HepG2 (cell line): ENCODE measurements around the gene PDE9A. TPM values are rescaled to one million over a fixed set of nuclear protein-coding genes. Genes with fewer than 3 reads are reported as not detected.

Source experiments
- ELF1 ChIP-seq: sonication (generic); formaldehyde crosslinking; IDR thresholded peaks from 2 replicates; pipeline ENCODE4 v1.4.0; 2020; ENCODE audit warnings: missing genetic modification reagents
- POLR2AphosphoS5 ChIP-seq: IDR thresholded peaks from 2 replicates; pipeline ENCODE4 v1.6.1; 2012; ENCODE audit warnings: low read depth, low read length
- RBAK ChIP-seq: sonication (generic); formaldehyde crosslinking; IDR thresholded peaks from 2 replicates; pipeline ENCODE4 v1.5.1; 2020; ENCODE audit warnings: mild to moderate bottlenecking, missing genetic modification reagents
- SOX13 ChIP-seq, 3 experiments: fragments of 450-650 bp in 1 of 3; sonication (generic) in 1 of 3; formaldehyde crosslinking in 1 of 3; IDR thresholded peaks in 2 of 3; conservative IDR thresholded peaks in 1 of 3; 2 replicates each; pipeline versions ENCODE4 v1.5.0 to v1.6.1; 2016 to 2020; ENCODE audit warnings: antibody characterized with exemption in 1 of 3, mild to moderate bottlenecking in 1 of 3, missing compliant biosample characterization in 1 of 3, missing genetic modification reagents in 1 of 3, moderate library complexity in 1 of 3
- SPEN ChIP-seq: sonication (generic); formaldehyde crosslinking; IDR thresholded peaks from 2 replicates; pipeline ENCODE4 v1.5.1; 2020; ENCODE audit warnings: low read depth, mild to moderate bottlenecking, missing genetic modification reagents
- ZNF292 ChIP-seq: sonication (generic); formaldehyde crosslinking; IDR thresholded peaks from 2 replicates; pipeline ENCODE4 v1.8.1; 2022; ENCODE audit warnings: mild to moderate bottlenecking, low read depth, missing genetic modification reagents, borderline replicate concordance
- ZNF549 ChIP-seq: sonication (generic); formaldehyde crosslinking; IDR thresholded peaks from 2 replicates; pipeline ENCODE4 v1.5.0; 2020; ENCODE audit warnings: missing genetic modification reagents
- ZNF788 ChIP-seq: sonication (generic); formaldehyde crosslinking; IDR thresholded peaks from 2 replicates; pipeline ENCODE4 v1.5.0; 2020; ENCODE audit warnings: mild to moderate bottlenecking, missing genetic modification reagents, borderline replicate concordance
- polyA plus RNA-seq, 8 experiments: library from polyadenylated mRNA; depleted of rRNA in 3 of 8; stranded (reverse) in 7 of 8; unstranded in 1 of 8; fragments of >200 nt; fragmentation: Illumina TruSeq in 4 of 8; extraction: Trizol in 4 of 8; gene quantifications; 2 replicates each; pipeline versions ENCODE4 v1.2.1 to v1.2.3, GENCODE V29; 2011 to 2016; ENCODE audit warnings: low read depth in 4 of 8, missing spikeins in 1 of 8, mixed read lengths in 1 of 8; ENCODE audit not compliant: insufficient read depth in 1 of 8
- total RNA-seq, 5 experiments: library from RNA; depleted of rRNA; stranded (reverse); fragments of >200 nt; fragmentation: Illumina TruSeq; extraction: Trizol; gene quantifications; 2 replicates each; pipeline ENCODE4 v1.2.3, GENCODE V29; 2016; ENCODE audit warnings: low read depth in 1 of 5
- TF ChIP-seq, protein P1 (sequence below): sonication (generic); formaldehyde crosslinking; IDR thresholded peaks from 2 replicates; pipeline ENCODE4 v1.4.0; 2020; ENCODE audit warnings: missing genetic modification reagents; ENCODE audit errors: not compliant biosample characterization
- TF ChIP-seq, protein P2 (sequence below): sonication (generic); formaldehyde crosslinking; IDR thresholded peaks from 2 replicates; pipeline ENCODE4 v1.4.0; 2020; ENCODE audit warnings: missing genetic modification reagents
- TF ChIP-seq, protein P3 (sequence below): sonication (generic); formaldehyde crosslinking; IDR thresholded peaks from 2 replicates; pipeline ENCODE4 v1.5.0; 2020; ENCODE audit warnings: missing genetic modification reagents
- TF ChIP-seq, protein P4 (sequence below), 2 experiments: sonication (generic) in 1 of 2; formaldehyde crosslinking in 1 of 2; IDR thresholded peaks; 2 replicates each; pipeline versions ENCODE4 v1.4.0 to v1.6.1; 2018 to 2020; ENCODE audit warnings: missing genetic modification reagents in 2 of 2, borderline replicate concordance in 1 of 2, low read depth in 1 of 2, mild to moderate bottlenecking in 1 of 2, missing biosample characterization in 1 of 2
- TF ChIP-seq, protein P5 (sequence below): sonication (generic); formaldehyde crosslinking; IDR thresholded peaks from 2 replicates; pipeline ENCODE4 v1.8.1; 2022; ENCODE audit warnings: low read depth, mild to moderate bottlenecking, missing genetic modification reagents
- TF ChIP-seq, protein P6 (sequence below): sonication (generic); formaldehyde crosslinking; IDR thresholded peaks from 2 replicates; pipeline ENCODE4 v1.8.1; 2023; ENCODE audit warnings: mild to moderate bottlenecking, moderate library complexity, missing genetic modification reagents

PDE9A gene
- total and polyA plus RNA-seq, 2 of the 13 experiments (the other 11 are each of a cell fraction or from before 2014, with no cell fraction given): 4.6 to 19.7 TPM

DNA sequence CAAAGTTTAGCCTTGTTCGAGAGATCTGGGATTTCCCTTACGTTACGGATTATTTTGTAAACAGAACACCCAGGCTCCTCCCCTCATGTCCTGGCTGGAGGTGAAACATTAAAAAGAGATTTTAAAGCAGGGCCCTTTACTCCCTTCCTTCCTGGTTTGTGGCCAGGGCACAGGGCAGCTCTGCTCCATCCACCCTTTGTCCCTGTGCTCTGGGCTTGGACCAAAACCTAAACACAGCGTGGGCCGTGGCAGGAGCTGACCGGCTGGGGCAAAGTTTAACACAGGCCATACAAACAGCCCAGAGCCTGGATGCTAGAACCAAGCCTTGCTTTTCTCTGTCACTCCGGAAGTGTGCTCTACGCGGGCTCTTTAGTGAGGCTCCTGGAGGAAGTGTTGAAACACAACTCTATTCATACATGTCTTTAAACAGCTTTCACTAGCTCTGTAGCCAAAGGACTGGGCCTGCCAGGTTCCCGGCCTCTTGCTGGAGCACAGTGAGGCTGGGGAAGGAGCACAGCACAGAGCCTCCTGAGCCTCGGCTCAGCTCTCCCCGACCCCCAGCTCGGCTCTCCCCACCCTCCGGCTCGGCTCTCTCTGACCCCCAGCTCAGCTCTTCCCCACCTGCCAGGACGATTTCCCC lies 84.7 kb downstream of the PDE9A start (continued):
- TF ChIP-seq SPEN (CRISPR knock-in tag): peak; percentile 44; the same call in 1 of the 2 replicates
- TF ChIP-seq, protein P1, sequence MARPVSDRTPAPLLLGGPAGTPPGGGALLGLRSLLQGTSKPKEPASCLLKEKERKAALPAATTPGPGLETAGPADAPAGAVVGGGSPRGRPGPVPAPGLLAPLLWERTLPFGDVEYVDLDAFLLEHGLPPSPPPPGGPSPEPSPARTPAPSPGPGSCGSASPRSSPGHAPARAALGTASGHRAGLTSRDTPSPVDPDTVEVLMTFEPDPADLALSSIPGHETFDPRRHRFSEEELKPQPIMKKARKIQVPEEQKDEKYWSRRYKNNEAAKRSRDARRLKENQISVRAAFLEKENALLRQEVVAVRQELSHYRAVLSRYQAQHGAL (CRISPR knock-in tag): no peak
- peak; percentile 48; the same call in 1 of the 2 replicates for TF ChIP-seq ZNF788 (CRISPR knock-in tag)
- TF ChIP-seq, protein P2, sequence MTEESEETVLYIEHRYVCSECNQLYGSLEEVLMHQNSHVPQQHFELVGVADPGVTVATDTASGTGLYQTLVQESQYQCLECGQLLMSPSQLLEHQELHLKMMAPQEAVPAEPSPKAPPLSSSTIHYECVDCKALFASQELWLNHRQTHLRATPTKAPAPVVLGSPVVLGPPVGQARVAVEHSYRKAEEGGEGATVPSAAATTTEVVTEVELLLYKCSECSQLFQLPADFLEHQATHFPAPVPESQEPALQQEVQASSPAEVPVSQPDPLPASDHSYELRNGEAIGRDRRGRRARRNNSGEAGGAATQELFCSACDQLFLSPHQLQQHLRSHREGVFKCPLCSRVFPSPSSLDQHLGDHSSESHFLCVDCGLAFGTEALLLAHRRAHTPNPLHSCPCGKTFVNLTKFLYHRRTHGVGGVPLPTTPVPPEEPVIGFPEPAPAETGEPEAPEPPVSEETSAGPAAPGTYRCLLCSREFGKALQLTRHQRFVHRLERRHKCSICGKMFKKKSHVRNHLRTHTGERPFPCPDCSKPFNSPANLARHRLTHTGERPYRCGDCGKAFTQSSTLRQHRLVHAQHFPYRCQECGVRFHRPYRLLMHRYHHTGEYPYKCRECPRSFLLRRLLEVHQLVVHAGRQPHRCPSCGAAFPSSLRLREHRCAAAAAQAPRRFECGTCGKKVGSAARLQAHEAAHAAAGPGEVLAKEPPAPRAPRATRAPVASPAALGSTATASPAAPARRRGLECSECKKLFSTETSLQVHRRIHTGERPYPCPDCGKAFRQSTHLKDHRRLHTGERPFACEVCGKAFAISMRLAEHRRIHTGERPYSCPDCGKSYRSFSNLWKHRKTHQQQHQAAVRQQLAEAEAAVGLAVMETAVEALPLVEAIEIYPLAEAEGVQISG (CRISPR knock-in tag): peak; percentile 72
- peak; percentile 88; the same call in 1 of the 2 replicates for TF ChIP-seq ZNF292
- TF ChIP-seq, protein P3, sequence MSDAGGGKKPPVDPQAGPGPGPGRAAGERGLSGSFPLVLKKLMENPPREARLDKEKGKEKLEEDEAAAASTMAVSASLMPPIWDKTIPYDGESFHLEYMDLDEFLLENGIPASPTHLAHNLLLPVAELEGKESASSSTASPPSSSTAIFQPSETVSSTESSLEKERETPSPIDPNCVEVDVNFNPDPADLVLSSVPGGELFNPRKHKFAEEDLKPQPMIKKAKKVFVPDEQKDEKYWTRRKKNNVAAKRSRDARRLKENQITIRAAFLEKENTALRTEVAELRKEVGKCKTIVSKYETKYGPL (CRISPR knock-in tag): no peak
- TF ChIP-seq, protein P4, sequence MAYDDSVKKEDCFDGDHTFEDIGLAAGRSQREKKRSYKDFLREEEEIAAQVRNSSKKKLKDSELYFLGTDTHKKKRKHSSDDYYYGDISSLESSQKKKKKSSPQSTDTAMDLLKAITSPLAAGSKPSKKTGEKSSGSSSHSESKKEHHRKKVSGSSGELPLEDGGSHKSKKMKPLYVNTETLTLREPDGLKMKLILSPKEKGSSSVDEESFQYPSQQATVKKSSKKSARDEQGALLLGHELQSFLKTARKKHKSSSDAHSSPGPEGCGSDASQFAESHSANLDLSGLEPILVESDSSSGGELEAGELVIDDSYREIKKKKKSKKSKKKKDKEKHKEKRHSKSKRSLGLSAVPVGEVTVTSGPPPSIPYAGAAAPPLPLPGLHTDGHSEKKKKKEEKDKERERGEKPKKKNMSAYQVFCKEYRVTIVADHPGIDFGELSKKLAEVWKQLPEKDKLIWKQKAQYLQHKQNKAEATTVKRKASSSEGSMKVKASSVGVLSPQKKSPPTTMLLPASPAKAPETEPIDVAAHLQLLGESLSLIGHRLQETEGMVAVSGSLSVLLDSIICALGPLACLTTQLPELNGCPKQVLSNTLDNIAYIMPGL (CRISPR knock-in tag; IDR thresholded peaks at IDR 0.05; ENCODE audit: borderline replicate concordance in 1 of 2, low read depth in 1 of 2): no peak
- no peak for TF ChIP-seq RBAK
- 0 out of 2 replicates have a peak, but pooled peaks have one; percentile 31 for TF ChIP-seq SOX13 (IDR thresholded peaks at IDR 0.05)
- TF ChIP-seq SOX13 (CRISPR knock-in tag; conservative IDR thresholded peaks at IDR 0.05 in 1 of 2, IDR thresholded peaks at IDR 0.05 in 1 of 2): peak in 1 of 2 experiments; percentile 61; a peak in 1 of 4 replicates
- peak; percentile 78 for TF ChIP-seq ELF1
- peak; percentile 58 for TF ChIP-seq POLR2AphosphoS5
- TF ChIP-seq, protein P5, sequence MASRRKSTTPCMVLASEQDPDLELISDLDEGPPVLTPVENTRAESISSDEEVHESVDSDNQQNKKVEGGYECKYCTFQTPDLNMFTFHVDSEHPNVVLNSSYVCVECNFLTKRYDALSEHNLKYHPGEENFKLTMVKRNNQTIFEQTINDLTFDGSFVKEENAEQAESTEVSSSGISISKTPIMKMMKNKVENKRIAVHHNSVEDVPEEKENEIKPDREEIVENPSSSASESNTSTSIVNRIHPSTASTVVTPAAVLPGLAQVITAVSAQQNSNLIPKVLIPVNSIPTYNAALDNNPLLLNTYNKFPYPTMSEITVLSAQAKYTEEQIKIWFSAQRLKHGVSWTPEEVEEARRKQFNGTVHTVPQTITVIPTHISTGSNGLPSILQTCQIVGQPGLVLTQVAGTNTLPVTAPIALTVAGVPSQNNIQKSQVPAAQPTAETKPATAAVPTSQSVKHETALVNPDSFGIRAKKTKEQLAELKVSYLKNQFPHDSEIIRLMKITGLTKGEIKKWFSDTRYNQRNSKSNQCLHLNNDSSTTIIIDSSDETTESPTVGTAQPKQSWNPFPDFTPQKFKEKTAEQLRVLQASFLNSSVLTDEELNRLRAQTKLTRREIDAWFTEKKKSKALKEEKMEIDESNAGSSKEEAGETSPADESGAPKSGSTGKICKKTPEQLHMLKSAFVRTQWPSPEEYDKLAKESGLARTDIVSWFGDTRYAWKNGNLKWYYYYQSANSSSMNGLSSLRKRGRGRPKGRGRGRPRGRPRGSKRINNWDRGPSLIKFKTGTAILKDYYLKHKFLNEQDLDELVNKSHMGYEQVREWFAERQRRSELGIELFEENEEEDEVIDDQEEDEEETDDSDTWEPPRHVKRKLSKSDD (CRISPR knock-in tag): no peak
- no peak for TF ChIP-seq ZNF549 (CRISPR knock-in tag)
- TF ChIP-seq, protein P6, sequence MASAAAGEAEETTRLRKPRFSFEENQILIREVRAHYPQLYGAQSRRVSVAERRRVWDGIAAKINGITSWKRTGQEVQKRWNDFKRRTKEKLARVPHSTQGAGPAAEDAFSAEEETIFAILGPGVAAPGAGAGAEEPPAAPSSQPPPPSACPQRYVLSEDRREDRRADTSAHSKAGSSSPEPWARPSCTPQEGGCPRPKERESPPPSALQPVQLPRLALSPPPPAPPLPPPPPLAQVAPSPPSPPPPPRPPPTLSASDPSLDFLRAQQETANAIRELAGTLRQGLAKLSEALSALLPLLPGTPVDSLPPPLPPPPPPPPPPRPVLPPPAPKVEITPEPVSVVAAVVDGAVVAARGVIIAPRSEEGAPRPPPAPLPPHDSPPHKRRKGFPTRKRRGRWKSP (CRISPR knock-in tag): no peak
